Measurements from ENCODE around the gene GPR31.

GRCh38 chr6:167136376-167136775 lies 21.4 kb downstream of the GPR31 start:
- TF ChIP-seq EZH2 (IDR thresholded peaks at IDR 0.05) (no peak), POLR2AphosphoS5 (IDR thresholded peaks at IDR 0.05; ENCODE audit: borderline replicate concordance, low read depth, low read length) (no peak)
